Measurements from ENCODE around the gene ACTN1. TPM values are rescaled to one million over a fixed set of nuclear protein-coding genes. Genes with fewer than 3 reads are reported as not detected.

ACTN1 gene
- total RNA-seq, 4 donors from 2014 or later = 31.9 to 111 (median 76.1) TPM

- DNase-seq (ENCODE audit: low spot score in 2 of 2) = no peak
- TF ChIP-seq POLR2A (IDR thresholded peaks at IDR 0.05) (no peak), CTCF (IDR thresholded peaks at IDR 0.05) (no peak)
- intact Hi-C loops (cut with DNase I; ENCODE audit: low total_unique reads) = no loop called here
- H3K4me3 ChIP-seq (ENCODE audit: low read depth, poor library complexity, severe bottlenecking) = no peak overlapping the region
- 89 to 90% methylated on average over 16 of the region's 16 CpGs for WGBS, 2 donors
Observed at GRCh38 chr14:68905107-68905895, 73.8 kb downstream of the ACTN1 start.

GRCh38 chr14:68902357-68902756 is 76.7 kb downstream of the ACTN1 start:
- WGBS, 2 donors = 90 to 93% methylated on average over 14 of the region's 14 CpGs
- TF ChIP-seq POLR2A (IDR thresholded peaks at IDR 0.05) (no peak), CTCF (IDR thresholded peaks at IDR 0.05) (no peak)
- no peak for DNase-seq (ENCODE audit: low spot score in 2 of 2)
- intact Hi-C loops (cut with DNase I; ENCODE audit: low total_unique reads) = no loop called here
- no peak overlapping the region for H3K4me3 ChIP-seq (ENCODE audit: low read depth, poor library complexity, severe bottlenecking)

DNA sequence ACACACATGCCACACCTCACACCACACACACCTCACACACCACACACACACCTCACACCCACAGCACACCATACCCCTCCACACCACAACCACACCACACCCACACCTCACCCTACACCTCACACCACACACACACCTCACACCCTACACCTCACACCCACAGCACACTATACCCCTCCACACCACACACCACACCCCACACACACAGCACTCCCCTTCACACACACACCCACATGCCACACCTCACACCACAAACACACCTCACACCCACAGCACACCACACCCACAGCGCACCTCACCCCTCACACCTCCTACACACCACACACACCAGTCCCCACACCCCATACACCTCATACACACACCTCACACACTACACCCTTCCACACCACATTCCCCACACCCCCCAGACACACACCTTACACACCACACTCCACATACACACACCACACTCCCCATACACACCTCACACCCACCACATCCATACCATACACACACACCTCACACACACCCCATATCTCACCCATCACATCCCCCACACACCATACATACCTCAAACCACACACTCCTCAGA is 80.0 kb downstream of the ACTN1 start:
- TF ChIP-seq POLR2A (IDR thresholded peaks at IDR 0.05) (no peak), CTCF (IDR thresholded peaks at IDR 0.05) (no peak)
- WGBS, 2 donors = 80 to 82% methylated on average over 1 of the region's 1 CpG
- no peak overlapping the region for H3K4me3 ChIP-seq (ENCODE audit: low read depth, poor library complexity, severe bottlenecking)
- intact Hi-C loops (cut with DNase I; ENCODE audit: low total_unique reads) = no loop called here
- DNase-seq (ENCODE audit: low spot score in 2 of 2) = no peak

DNA sequence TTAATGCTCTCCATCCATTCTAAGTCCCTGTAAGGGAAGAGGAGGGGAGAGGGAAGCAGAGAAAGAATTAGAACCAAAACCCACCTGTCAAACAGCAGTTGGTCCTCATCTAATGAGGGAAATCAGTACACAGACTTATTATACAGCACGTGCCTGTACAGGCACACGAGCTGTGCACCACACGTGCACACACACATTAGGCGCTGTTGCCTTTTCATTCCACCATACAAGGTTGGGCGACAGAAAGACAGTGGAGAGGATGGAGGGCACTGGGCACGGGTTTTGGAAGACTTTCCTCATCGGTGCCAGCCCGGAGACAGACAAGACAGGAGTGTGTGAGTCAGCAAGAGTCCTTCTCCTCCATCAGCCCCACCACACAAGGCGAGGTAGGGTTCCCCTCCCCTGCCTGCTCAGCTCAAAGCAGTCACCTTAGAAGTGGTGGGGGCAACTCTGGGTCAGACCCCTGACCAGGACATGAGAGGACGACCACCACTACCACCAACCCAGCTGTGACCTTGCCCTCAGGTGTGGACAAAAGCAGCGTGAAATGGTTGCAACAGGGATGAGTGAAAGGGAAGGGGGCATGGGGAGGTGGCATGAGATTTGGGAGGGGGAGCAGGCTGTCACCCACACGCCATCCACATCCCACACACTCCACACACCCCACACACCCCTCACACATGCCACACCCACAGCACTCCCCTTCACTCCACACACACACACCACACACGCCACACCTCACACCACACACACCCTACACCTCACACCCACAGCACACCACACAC is 80.7 kb downstream of the ACTN1 start:
- no peak for TF ChIP-seq CTCF (IDR thresholded peaks at IDR 0.05)
- no peak for TF ChIP-seq POLR2A (IDR thresholded peaks at IDR 0.05)
- WGBS, 2 donors = 78 to 85% methylated on average over 12 to 13 of the region's 13 CpGs
- DNase-seq (ENCODE audit: low spot score in 2 of 2) = no peak
- H3K4me3 ChIP-seq (ENCODE audit: low read depth, poor library complexity, severe bottlenecking) = no peak overlapping the region
- intact Hi-C loops (cut with DNase I; ENCODE audit: low total_unique reads) = no loop called here

- no peak for DNase-seq (ENCODE audit: low spot score in 2 of 2)
- 86% methylated on average over 9 of the region's 9 CpGs for WGBS, 2 donors
- no peak for TF ChIP-seq POLR2A (IDR thresholded peaks at IDR 0.05)
- TF ChIP-seq CTCF (IDR thresholded peaks at IDR 0.05) = no peak
- intact Hi-C loops (cut with DNase I; ENCODE audit: low total_unique reads) = no loop called here
- no peak overlapping the region for H3K4me3 ChIP-seq (ENCODE audit: low read depth, poor library complexity, severe bottlenecking)
Observed at GRCh38 chr14:68897559-68898155, 81.4 kb downstream of the ACTN1 start.

Data from lower leg skin (tissue), 4 donors.